ENCODE results near the gene TNFRSF1B.

DNA sequence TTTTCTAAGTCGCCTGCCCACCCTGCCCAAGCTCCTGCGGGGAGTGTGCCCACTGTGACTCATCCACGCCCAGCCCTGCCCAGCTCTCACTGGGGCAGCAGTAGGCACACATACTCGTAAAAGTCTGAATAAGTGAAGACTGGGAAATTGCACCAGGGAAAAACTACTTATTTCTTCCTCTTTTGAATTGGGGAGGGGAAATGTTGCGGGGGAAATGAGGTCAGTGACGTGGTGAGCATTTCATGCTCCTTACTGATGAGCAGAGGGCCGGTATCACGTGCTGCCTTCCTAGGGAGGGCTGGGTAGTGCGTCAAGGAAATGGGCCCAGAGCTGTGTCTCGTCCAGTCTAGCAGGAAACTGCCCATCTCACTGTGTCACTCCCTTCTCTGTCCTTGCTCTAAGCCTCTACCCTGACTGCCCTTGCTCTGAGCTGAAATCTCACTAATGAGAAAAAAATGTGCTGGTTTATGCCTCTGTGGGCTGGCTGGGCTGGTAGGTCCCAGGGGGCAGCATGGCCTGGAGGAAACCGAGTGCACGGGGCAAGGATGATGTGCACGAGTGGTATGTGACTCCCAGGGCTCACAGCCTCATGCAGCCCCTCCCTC is 13.5 kb upstream of the TNFRSF1B start:
- TF ChIP-seq, protein P1, sequence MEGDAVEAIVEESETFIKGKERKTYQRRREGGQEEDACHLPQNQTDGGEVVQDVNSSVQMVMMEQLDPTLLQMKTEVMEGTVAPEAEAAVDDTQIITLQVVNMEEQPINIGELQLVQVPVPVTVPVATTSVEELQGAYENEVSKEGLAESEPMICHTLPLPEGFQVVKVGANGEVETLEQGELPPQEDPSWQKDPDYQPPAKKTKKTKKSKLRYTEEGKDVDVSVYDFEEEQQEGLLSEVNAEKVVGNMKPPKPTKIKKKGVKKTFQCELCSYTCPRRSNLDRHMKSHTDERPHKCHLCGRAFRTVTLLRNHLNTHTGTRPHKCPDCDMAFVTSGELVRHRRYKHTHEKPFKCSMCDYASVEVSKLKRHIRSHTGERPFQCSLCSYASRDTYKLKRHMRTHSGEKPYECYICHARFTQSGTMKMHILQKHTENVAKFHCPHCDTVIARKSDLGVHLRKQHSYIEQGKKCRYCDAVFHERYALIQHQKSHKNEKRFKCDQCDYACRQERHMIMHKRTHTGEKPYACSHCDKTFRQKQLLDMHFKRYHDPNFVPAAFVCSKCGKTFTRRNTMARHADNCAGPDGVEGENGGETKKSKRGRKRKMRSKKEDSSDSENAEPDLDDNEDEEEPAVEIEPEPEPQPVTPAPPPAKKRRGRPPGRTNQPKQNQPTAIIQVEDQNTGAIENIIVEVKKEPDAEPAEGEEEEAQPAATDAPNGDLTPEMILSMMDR (IDR thresholded peaks at IDR 0.05; ENCODE audit: low read depth, low read length, poor library complexity, severe bottlenecking): no peak
- TF ChIP-seq EZH2phosphoT487 (IDR thresholded peaks at IDR 0.05; ENCODE audit: borderline replicate concordance, low read length): no peak

Measured in DOHH2 (cell line).